SK-N-SH (cell line): ENCODE results near the gene GCNT3. TPM values are rescaled to one million over a fixed set of nuclear protein-coding genes. Genes with fewer than 3 reads are reported as not detected.

Experiments used
- CTCF ChIA-PET: fragments of 300-600, 350-600 bp; formaldehyde crosslinking; extraction: SDS; loops from one replicate; lab custom pipeline; 2021; lab: Yijun Ruan, JAX
- POLR2A ChIA-PET: fragments of 350-600 bp; sonication (Branson Sonifier 250); formaldehyde crosslinking; extraction: SDS; loops from one replicate; lab custom pipeline; 2020; ENCODE audit warnings: antibody characterized with exemption, inconsistent platforms; lab: Yijun Ruan, JAX
- DNase-seq: peaks from one replicate; pipeline ENCODE4 v3.0.0; 2012
- H2AFZ ChIP-seq: fragments of 200-600 bp; sonication (generic); 2 replicates; pipeline ENCODE4 v1.8.1; 2016; ENCODE audit warnings: antibody characterized with exemption, mild to moderate bottlenecking, low read depth
- H3F3A ChIP-seq: fragments of 200-600 bp; sonication (generic); replicated peaks from 2 replicates; pipeline ENCODE3; 2016; ENCODE audit warnings: antibody characterized with exemption, mild to moderate bottlenecking; ENCODE audit not compliant: insufficient read depth
- H3K27ac ChIP-seq, 2 experiments: fragments of 200-500 bp in 1 of 2; fragments of 200-600 bp in 1 of 2; sonication (Bioruptor generic) in 1 of 2; sonication (generic), shearing (Covaris generic) in 1 of 2; 2 replicates each; pipeline versions ENCODE4 v1.5.1 to v1.6.1; 2014 to 2016; ENCODE audit warnings: low read depth in 2 of 2, inconsistent platforms in 1 of 2, low read length in 1 of 2, mild to moderate bottlenecking in 1 of 2, mixed read lengths in 1 of 2
- H3K27me3 ChIP-seq: fragments of 200-600 bp; sonication (generic), shearing (Covaris generic); 2 replicates; pipeline ENCODE4 v1.6.1; 2016; ENCODE audit warnings: mixed run types; ENCODE audit not compliant: insufficient read depth
- H3K36me3 ChIP-seq, 2 experiments: fragments of 200-500 bp in 1 of 2; fragments of 200-600 bp in 1 of 2; sonication (Bioruptor generic) in 1 of 2; sonication (generic) in 1 of 2; replicated peaks in 1 of 2; 2 replicates each; pipeline versions ENCODE3 to v1.5.1; 2014 to 2016; ENCODE audit warnings: low read length in 1 of 2, mild to moderate bottlenecking in 1 of 2; ENCODE audit not compliant: insufficient read depth in 2 of 2, control insufficient read depth in 1 of 2
- H3K4me1 ChIP-seq, 2 experiments: fragments of 200-500 bp in 1 of 2; fragments of 200-600 bp in 1 of 2; sonication (Bioruptor generic) in 1 of 2; sonication (generic), shearing (Covaris generic) in 1 of 2; 2 replicates each; pipeline versions ENCODE4 v1.5.1 to v1.6.1; 2014 to 2016; ENCODE audit warnings: low read depth in 1 of 2, low read length in 1 of 2, mixed run types in 1 of 2; ENCODE audit not compliant: insufficient read depth in 2 of 2, control insufficient read depth in 1 of 2
- H3K4me2 ChIP-seq: fragments of 200-600 bp; sonication (generic), shearing (Covaris generic); 2 replicates; pipeline ENCODE4 v1.6.1; 2017; ENCODE audit warnings: mixed run types
- H3K4me3 ChIP-seq, 2 experiments: fragments of 200-500 bp in 1 of 2; fragments of 200-600 bp in 1 of 2; sonication (Bioruptor generic) in 1 of 2; sonication (generic), shearing (Covaris generic) in 1 of 2; 2 replicates each; pipeline versions ENCODE4 v1.5.1 to v1.8.1; 2014 to 2016; ENCODE audit warnings: low read depth in 2 of 2, inconsistent platforms in 1 of 2, low read length in 1 of 2, mild to moderate bottlenecking in 1 of 2, mixed read lengths in 1 of 2, moderate library complexity in 1 of 2
- H3K79me2 ChIP-seq: fragments of 200-600 bp; sonication (generic); 2 replicates; pipeline ENCODE4 v1.8.1; 2017; ENCODE audit warnings: mild to moderate bottlenecking; ENCODE audit not compliant: insufficient read depth
- H3K9ac ChIP-seq: fragments of 200-600 bp; sonication (generic); 2 replicates; pipeline ENCODE4 v1.6.1; 2017; ENCODE audit warnings: mixed run types
- H3K9me2 ChIP-seq: fragments of 200-600 bp; sonication (generic); 2 replicates; pipeline ENCODE4 v1.6.1; 2017; ENCODE audit warnings: mixed run types
- H3K9me3 ChIP-seq: fragments of 200-600 bp; sonication (generic); 2 replicates; pipeline ENCODE4 v1.6.1; 2017; ENCODE audit warnings: mixed run types, mild to moderate bottlenecking, moderate library complexity
- H4K20me1 ChIP-seq: fragments of 200-600 bp; sonication (generic); 2 replicates; pipeline ENCODE4 v1.6.1; 2017; ENCODE audit warnings: mild to moderate bottlenecking, mixed run types; ENCODE audit not compliant: insufficient read depth
- CHD2 ChIP-seq: fragments of 150-350 bp; IDR thresholded peaks from 2 replicates; pipeline ENCODE4 v1.6.1; 2018; ENCODE audit warnings: low read length; ENCODE audit not compliant: partially characterized antibody
- EP300 ChIP-seq, 2 experiments: IDR thresholded peaks; 2 replicates each; pipeline versions ENCODE4 v1.4.0 to v1.6.1; 2012; ENCODE audit warnings: borderline replicate concordance in 1 of 2, low read depth in 1 of 2, low read length in 1 of 2
- MEF2A ChIP-seq: IDR thresholded peaks from 2 replicates; pipeline ENCODE4 v1.4.0; 2012; ENCODE audit warnings: low read depth, borderline replicate concordance
- RFX5 ChIP-seq: IDR thresholded peaks from 2 replicates; pipeline ENCODE4 v1.6.1; 2012; ENCODE audit warnings: mild to moderate bottlenecking, improper control_type of control experiment, low read length
- RXRA ChIP-seq: IDR thresholded peaks from 2 replicates; pipeline ENCODE4 v1.4.0; 2012; ENCODE audit warnings: low read depth, mild to moderate bottlenecking, borderline replicate concordance
- SIN3A ChIP-seq: IDR thresholded peaks from 2 replicates; pipeline ENCODE4 v1.6.1; 2012; ENCODE audit warnings: low read depth, mild to moderate bottlenecking, low read length, moderate library complexity, borderline replicate concordance
- TCF12 ChIP-seq: IDR thresholded peaks from 2 replicates; pipeline ENCODE4 v1.4.0; 2012
- TEAD4 ChIP-seq: IDR thresholded peaks from 2 replicates; pipeline ENCODE4 v1.4.0; 2012; ENCODE audit warnings: mild to moderate bottlenecking, borderline replicate concordance; ENCODE audit not compliant: insufficient read depth
- USF2 ChIP-seq: fragments of 150-350 bp; IDR thresholded peaks from 2 replicates; pipeline ENCODE4 v1.6.1; 2017; ENCODE audit warnings: antibody characterized with exemption, low read length, low read depth, borderline replicate concordance
- ZBTB33 ChIP-seq: IDR thresholded peaks from 2 replicates; pipeline ENCODE4 v1.4.0; 2012; ENCODE audit warnings: low read depth, borderline replicate concordance
- WGBS: methylation state at CpG from one replicate; pipeline ENCODE4 v1.1.6; 2017; ENCODE audit warnings: low lambda C conversion rate; 5-methylcytosine and 5-hydroxymethylcytosine counted together
- polyA plus RNA-seq, 3 experiments: library from polyadenylated mRNA; depleted of rRNA; stranded (reverse); fragments of >200 nt; gene quantifications; 2 replicates each; pipeline ENCODE4 v1.2.3, GENCODE V29; 2012

The GCNT3 gene
- polyA plus RNA-seq, 1 of the 3 experiments (the other 2 are of a cell fraction) = not detected

GRCh38 chr15:59605994-59606393 is 5.6 kb upstream of the GCNT3 start (continued):
- no peak for TF ChIP-seq CHD2
- TF ChIP-seq, all 33 proteins: peak for 0

DNA sequence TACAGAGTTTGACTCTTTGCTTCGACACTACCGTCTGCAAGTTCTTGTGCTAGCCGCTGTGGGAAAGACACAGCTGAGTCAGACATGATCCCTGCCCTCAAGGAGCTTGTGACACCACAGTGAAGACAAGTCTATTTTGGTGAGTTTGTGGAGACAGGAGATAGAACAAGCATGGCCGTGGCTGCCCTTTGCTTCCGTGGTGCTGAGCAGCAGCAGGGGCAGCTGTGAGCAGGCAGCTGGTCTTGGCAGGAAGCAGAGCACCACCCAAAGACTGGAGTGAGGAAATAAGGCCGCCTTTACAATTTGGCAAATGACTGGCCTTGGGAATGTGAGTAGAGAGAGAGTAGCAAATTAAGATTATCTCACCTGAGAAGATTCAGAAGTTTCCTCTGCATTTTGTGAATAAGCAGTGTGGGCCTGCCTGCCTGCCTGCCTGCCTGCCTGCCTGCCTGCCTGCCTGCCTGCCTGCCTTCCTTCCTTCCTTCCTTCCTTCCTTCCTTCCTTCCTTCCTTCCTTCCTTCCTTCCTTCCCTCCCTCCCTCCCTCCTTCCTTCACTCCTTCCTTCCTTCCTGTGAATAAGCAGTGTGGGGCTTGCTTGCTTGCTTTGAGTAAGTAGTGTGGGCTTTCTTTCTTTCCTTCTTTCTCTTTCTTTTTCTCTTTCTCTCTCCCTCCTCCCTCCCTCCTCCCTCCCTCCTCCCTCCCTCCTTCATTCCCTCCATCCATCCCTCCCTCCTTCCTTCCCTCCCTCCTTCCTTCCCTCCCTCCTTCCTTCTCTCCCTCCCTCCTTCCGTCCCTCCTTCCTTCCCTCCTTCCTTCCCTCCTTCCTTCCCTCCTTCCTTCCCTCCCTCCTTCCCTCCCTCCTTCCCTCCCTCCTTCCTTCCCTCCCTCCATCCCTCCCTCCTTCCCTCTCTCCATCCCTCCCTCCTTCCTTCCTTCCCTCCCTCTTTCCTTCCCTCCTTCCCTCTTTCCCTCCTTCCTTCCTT is 1.6 kb upstream of the GCNT3 start:
- CTCF ChIA-PET = no interaction called here
- POLR2A ChIA-PET = no interaction called here
- DNase-seq = no peak

DNA sequence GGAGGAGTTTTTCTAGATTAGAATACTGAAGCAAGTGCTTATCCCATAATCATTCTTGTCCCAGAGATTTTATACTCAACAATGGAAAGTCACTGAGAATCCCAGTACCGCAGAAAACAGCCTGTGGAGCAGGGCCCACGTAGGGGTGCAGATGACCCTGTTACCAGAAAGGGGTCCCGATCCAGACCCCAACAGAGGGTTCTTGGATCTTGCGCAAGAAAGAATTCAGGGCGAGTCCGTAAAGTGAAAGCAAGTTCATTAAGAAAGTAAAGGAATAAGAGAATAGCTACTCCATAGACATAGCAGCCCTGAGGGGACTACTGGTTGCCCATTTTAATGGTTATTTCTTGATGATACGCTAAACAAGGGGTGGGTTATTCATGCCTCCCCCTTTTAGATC is 2.6 kb downstream of the GCNT3 start:
- CTCF ChIA-PET = no interaction called here
- H3K36me3 ChIP-seq = no peaks in the 10 kb centered on the region
- no peak overlapping the region for H3K27ac ChIP-seq

More for the DNA sequence above, 1.6 kb upstream of the GCNT3 start:
- no peaks in the 10 kb centered on the region for H3K9me3 ChIP-seq
- TF ChIP-seq ZBTB33 = no peak
- no peak overlapping the region for H3K27ac ChIP-seq
- no peaks in the 10 kb centered on the region for H4K20me1 ChIP-seq
- H3K4me2 ChIP-seq = no peak overlapping the region
- H3K4me1 ChIP-seq = no peaks in the 10 kb centered on the region
- no peaks in the 10 kb centered on the region; the same call in 1 of the 2 replicates for H3K27me3 ChIP-seq
- H3K36me3 ChIP-seq = no peaks in the 10 kb centered on the region
- H3K79me2 ChIP-seq = no peaks in the 10 kb centered on the region
- H3F3A ChIP-seq = no peaks in the 10 kb centered on the region
- H3K4me3 ChIP-seq = no peak overlapping the region
- no peaks in the 10 kb centered on the region for H3K9me2 ChIP-seq
- H3K9ac ChIP-seq = no peak overlapping the region
- no peak overlapping the region for H2AFZ ChIP-seq
- WGBS = 60% methylated on average over 7 of the region's 7 CpGs

More for the DNA sequence above, 2.6 kb downstream of the GCNT3 start:
- H3K4me1 ChIP-seq = no peaks in the 10 kb centered on the region
- no peak overlapping the region for H2AFZ ChIP-seq
- H3F3A ChIP-seq = no peaks in the 10 kb centered on the region
- H3K4me3 ChIP-seq = no peak overlapping the region
- no peaks in the 10 kb centered on the region for H4K20me1 ChIP-seq
- POLR2A ChIA-PET = no interaction called here
- no peak overlapping the region for H3K9ac ChIP-seq
- H3K9me2 ChIP-seq = no peaks in the 10 kb centered on the region
- no peak overlapping the region for H3K4me2 ChIP-seq
- H3K9me3 ChIP-seq = no peaks in the 10 kb centered on the region
- no peak for DNase-seq
- TF ChIP-seq SIN3A (no peak), USF2 (no peak), TEAD4 (no peak), MEF2A (no peak), RFX5 (no peak), EP300 (IDR thresholded peaks at IDR 0.05; ENCODE audit: borderline replicate concordance in 1 of 2, low read depth in 1 of 2, low read length in 1 of 2) (no peak), TCF12 (no peak), RXRA (no peak)
- H3K27me3 ChIP-seq = peaks cover 23% of the 10 kb centered on the region; the same call in 1 of the 2 replicates
- no peaks in the 10 kb centered on the region for H3K79me2 ChIP-seq
- 69% methylated on average over 7 of the region's 7 CpGs for WGBS
